Endodermal cell (in vitro differentiated cells): ENCODE measurements around the gene SCARF2. TPM values are rescaled to one million over a fixed set of nuclear protein-coding genes. Genes with fewer than 3 reads are reported as not detected.
A peak's percentile ranks its signal among the peaks of the same experiment; 100 is the strongest.

Experiments
- DNase-seq: peaks from one replicate; pipeline ENCODE4 v3.0.0-alpha.2; 2017
- H3K27ac ChIP-seq: 2 replicates; pipeline ENCODE4 v1.5.1; 2013; ENCODE audit warnings: mild to moderate bottlenecking, low read depth, low read length, moderate library complexity
- H3K27me3 ChIP-seq: 2 replicates; pipeline ENCODE4 v1.6.1; 2013; ENCODE audit warnings: mild to moderate bottlenecking, low read length, moderate library complexity; ENCODE audit not compliant: insufficient read depth, control insufficient read depth, poor library complexity, severe bottlenecking
- H3K36me3 ChIP-seq: 2 replicates; pipeline ENCODE4 v1.7.0; 2013; ENCODE audit warnings: mild to moderate bottlenecking, low read length, moderate library complexity; ENCODE audit not compliant: control insufficient read depth, insufficient read depth
- H3K4me1 ChIP-seq: one replicate; pipeline ENCODE4 v1.7.0; 2013; ENCODE audit warnings: low read length; ENCODE audit not compliant: control insufficient read depth, insufficient read depth
- H3K4me3 ChIP-seq: 2 replicates; pipeline ENCODE4 v1.5.1; 2013; ENCODE audit warnings: mild to moderate bottlenecking, low read length, moderate library complexity
- H3K9ac ChIP-seq: 2 replicates; pipeline ENCODE4 v1.6.1; 2013; ENCODE audit warnings: mild to moderate bottlenecking, low read length, moderate library complexity; ENCODE audit not compliant: poor library complexity, severe bottlenecking; ENCODE audit errors: extremely low read depth
- H3K9me3 ChIP-seq: 2 replicates; pipeline ENCODE4 v1.6.1; 2013; ENCODE audit warnings: mild to moderate bottlenecking, low read length, moderate library complexity; ENCODE audit not compliant: control insufficient read depth
- H3K27ac Mint-ChIP-seq: 2 replicates; pipeline ENCODE4 v1.8.0; 2020; ENCODE audit warnings: mixed read lengths
- H3K27me3 Mint-ChIP-seq: 2 replicates; pipeline ENCODE4 v1.8.0; 2021; ENCODE audit warnings: mild to moderate bottlenecking, mixed read lengths; ENCODE audit not compliant: insufficient read depth
- H3K36me3 Mint-ChIP-seq: 2 replicates; pipeline ENCODE4 v1.8.0; 2020; ENCODE audit warnings: low read depth, mixed read lengths
- H3K4me1 Mint-ChIP-seq: 2 replicates; pipeline ENCODE4 v1.8.0; 2020; ENCODE audit warnings: mixed read lengths
- H3K4me3 Mint-ChIP-seq: 2 replicates; pipeline ENCODE4 v1.8.0; 2020; ENCODE audit warnings: mild to moderate bottlenecking, moderate library complexity, mixed read lengths
- H3K9me3 Mint-ChIP-seq: 2 replicates; pipeline ENCODE4 v1.8.0; 2020; ENCODE audit warnings: mild to moderate bottlenecking, mixed read lengths
- CTCF ChIP-seq: fragments of 200-600 bp; sonication (generic); conservative IDR thresholded peaks from 2 replicates; pipeline ENCODE4 v1.5.0; 2021; ENCODE audit warnings: antibody characterized with exemption, mild to moderate bottlenecking
- WGBS, 2 experiments: methylation state at CpG; one replicate each; pipeline versions ENCODE4 v1.1.5 to v1.1.7; 2013; ENCODE audit warnings: missing lambda C conversion rate in 2 of 2, mixed read lengths in 1 of 2; ENCODE audit not compliant: insufficient coverage in 1 of 2, insufficient read length in 1 of 2; 5-methylcytosine and 5-hydroxymethylcytosine counted together
- total RNA-seq, 2 donors: library from RNA; stranded (reverse); fragmentation: NEBNext Ultra II Directional in 1 of 2; extraction: Animal tissue kit (Norgen Biotek cat#: 25700) in 1 of 2; gene quantifications; 2 replicates in 1 of 2; 3 replicates in 1 of 2; pipeline ENCODE4 v1.2.1, GENCODE V29; 2021

The SCARF2 gene
- total RNA-seq, 2 donors from 2014 or later = 19.8 to 20.3 TPM

- H3K27ac Mint-ChIP-seq = no peak overlapping the region
- peaks cover 2% of the 10 kb centered on the region for H3K27me3 Mint-ChIP-seq
- H3K9me3 Mint-ChIP-seq = no peaks in the 10 kb centered on the region
- H3K4me1 Mint-ChIP-seq = no peaks in the 10 kb centered on the region
- 83 to 91% methylated on average over 1 of the region's 1 CpG for WGBS, 2 experiments
- Histone ChIP-seq H3K27ac (no peak overlapping the region), H3K27me3 (no peaks in the 10 kb centered on the region), H3K4me1 (no peaks in the 10 kb centered on the region), H3K4me3 (no peak overlapping the region), H3K9me3 (no peaks in the 10 kb centered on the region), H3K36me3 (peaks cover 9% of the 10 kb centered on the region), H3K9ac (no peak overlapping the region)
- no peak for TF ChIP-seq CTCF
- no peak overlapping the region for H3K4me3 Mint-ChIP-seq
- peaks cover 9% of the 10 kb centered on the region for H3K36me3 Mint-ChIP-seq
- no peak for DNase-seq
These were observed 12.9 kb upstream of the SCARF2 start for GRCh38 chr22:20450551-20450906.

- no peaks in the 10 kb centered on the region for H3K27me3 ChIP-seq
- no peak overlapping the region for H3K27ac Mint-ChIP-seq
- no peak for TF ChIP-seq CTCF
- no peak overlapping the region for H3K4me3 Mint-ChIP-seq
- no peak overlapping the region for H3K27ac ChIP-seq
- peaks cover 5% of the 10 kb centered on the region for H3K36me3 Mint-ChIP-seq
- no peaks in the 10 kb centered on the region for H3K9me3 Mint-ChIP-seq
- peaks cover under 1% of the 10 kb centered on the region for H3K27me3 Mint-ChIP-seq
- H3K4me3 ChIP-seq = no peak overlapping the region
- H3K9ac ChIP-seq = no peak overlapping the region
- no peaks in the 10 kb centered on the region for H3K4me1 ChIP-seq
- H3K4me1 Mint-ChIP-seq = no peaks in the 10 kb centered on the region
- WGBS, 2 experiments = 93 to 100% methylated on average over 6 to 19 of the region's 19 CpGs
- no peaks in the 10 kb centered on the region for H3K9me3 ChIP-seq
- DNase-seq = peak; percentile 32
- H3K36me3 ChIP-seq = peaks cover 8% of the 10 kb centered on the region
These were observed 12.4 kb upstream of the SCARF2 start for GRCh38 chr22:20449819-20450550.

DNA sequence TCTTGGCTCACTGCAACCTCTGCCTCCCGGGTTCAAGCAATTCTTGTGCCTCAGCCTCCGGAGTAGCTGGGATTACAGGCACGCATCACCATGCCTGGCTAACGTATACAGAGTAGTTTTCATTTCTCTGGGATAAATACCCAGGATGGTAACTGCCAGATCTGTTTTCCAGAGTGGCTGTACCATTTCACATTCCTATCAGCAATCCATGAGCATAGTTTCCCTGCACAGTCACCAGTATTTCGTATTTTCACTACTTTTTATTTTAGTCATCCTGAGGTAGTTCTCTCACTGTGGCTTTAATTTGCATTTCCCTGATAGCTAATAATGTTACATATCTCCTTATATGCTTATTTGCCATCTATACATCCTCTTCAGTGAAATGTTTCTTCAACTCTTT, 11.0 kb upstream of the SCARF2 start:
- Mint-ChIP-seq H3K36me3 (peaks cover 8% of the 10 kb centered on the region), H3K4me3 (no peak overlapping the region), H3K27ac (no peak overlapping the region), H3K27me3 (no peaks in the 10 kb centered on the region), H3K9me3 (no peaks in the 10 kb centered on the region), H3K4me1 (no peaks in the 10 kb centered on the region)
- peaks cover 15% of the 10 kb centered on the region for H3K36me3 ChIP-seq
- H3K9ac ChIP-seq = no peak overlapping the region
- WGBS, 2 experiments = 93 to 95% methylated on average over 4 to 5 of the region's 5 CpGs
- no peaks in the 10 kb centered on the region for H3K9me3 ChIP-seq
- H3K27ac ChIP-seq = no peak overlapping the region
- no peaks in the 10 kb centered on the region for H3K27me3 ChIP-seq
- no peak for DNase-seq
- TF ChIP-seq CTCF = no peak
- no peak overlapping the region for H3K4me3 ChIP-seq
- no peaks in the 10 kb centered on the region for H3K4me1 ChIP-seq
